DOHH2 (cell line): ENCODE data around the gene COL4A1.

Experiments
- EZH2phosphoT487 ChIP-seq: fragments of 200-600 bp; sonication (generic); IDR thresholded peaks from 2 replicates; pipeline ENCODE4 v1.6.1; 2017; ENCODE audit warnings: borderline replicate concordance, mild to moderate bottlenecking, antibody characterized with exemption, low read length, moderate library complexity, mixed read lengths
- TF ChIP-seq, protein P1 (sequence below): fragments of 200-600 bp; sonication (generic); IDR thresholded peaks from one replicate; pipeline ENCODE4 v1.5.1; 2014; ENCODE audit warnings: antibody characterized with exemption, mild to moderate bottlenecking, low read depth, low read length; ENCODE audit not compliant: poor library complexity, severe bottlenecking

DNA sequence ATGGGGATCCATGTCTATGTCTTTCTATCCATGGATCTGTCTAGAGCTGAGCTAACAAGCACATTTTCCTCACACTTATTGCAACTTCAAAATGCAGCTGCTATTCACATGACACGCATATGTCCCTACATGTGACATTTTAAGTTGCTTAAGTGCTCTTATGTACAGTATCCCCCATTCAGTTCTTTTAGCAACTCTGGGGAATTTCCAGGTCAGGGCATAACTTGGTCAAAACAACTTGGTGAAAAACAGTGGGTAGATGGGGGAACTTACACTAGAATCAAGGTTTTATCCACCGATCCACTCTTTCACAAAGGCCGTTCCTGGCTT lies 73.0 kb downstream of the COL4A1 start:
- TF ChIP-seq, protein P1, sequence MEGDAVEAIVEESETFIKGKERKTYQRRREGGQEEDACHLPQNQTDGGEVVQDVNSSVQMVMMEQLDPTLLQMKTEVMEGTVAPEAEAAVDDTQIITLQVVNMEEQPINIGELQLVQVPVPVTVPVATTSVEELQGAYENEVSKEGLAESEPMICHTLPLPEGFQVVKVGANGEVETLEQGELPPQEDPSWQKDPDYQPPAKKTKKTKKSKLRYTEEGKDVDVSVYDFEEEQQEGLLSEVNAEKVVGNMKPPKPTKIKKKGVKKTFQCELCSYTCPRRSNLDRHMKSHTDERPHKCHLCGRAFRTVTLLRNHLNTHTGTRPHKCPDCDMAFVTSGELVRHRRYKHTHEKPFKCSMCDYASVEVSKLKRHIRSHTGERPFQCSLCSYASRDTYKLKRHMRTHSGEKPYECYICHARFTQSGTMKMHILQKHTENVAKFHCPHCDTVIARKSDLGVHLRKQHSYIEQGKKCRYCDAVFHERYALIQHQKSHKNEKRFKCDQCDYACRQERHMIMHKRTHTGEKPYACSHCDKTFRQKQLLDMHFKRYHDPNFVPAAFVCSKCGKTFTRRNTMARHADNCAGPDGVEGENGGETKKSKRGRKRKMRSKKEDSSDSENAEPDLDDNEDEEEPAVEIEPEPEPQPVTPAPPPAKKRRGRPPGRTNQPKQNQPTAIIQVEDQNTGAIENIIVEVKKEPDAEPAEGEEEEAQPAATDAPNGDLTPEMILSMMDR = no peak
- TF ChIP-seq EZH2phosphoT487 = no peak
